Measurements from ENCODE around the gene DMRT2. TPM values are rescaled to one million over a fixed set of nuclear protein-coding genes. Genes with fewer than 3 reads are reported as not detected.
A peak's percentile ranks its signal among the peaks of the same experiment; 100 is the strongest.

DMRT2 gene
- total and polyA plus RNA-seq, 4 donors = 1.7 to 3.9 (median 2.6) TPM

DNA sequence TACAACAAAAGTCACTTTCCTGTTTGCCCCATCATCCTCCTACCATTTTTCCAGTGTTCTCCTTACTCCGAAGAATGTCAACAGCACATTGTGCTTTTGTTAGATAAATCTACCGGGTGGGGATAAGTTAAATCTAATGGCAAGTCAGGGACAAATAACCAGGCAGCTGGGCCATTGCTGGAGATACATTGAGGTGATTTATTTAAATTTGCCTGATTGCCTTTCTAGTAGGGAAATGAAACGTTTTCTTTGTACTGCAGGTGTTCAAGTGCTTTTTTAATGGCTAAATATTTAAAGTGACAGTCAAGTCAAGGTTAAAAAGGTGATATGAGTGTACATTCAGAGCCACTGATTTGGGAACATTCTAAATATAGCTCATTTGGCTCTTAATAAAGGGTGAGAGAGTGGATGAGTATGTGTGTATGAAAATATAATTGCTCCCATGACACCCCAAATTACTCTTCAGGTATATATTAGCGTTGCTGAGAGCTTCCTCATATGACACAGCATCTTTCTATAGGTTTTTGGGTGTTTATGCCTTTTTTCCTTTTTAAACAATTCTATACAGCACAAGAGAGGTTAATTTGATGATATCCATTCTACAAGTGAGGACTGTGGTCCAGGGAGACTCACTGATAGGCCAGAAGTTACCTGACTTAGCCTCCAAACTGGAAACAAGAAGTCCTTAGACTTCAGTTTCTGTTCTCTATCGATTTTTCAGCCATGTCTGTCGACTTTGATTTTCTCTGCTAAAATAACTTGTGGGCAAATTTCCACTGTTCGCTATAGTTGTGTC is 51.9 kb downstream of the DMRT2 start:
- Histone ChIP-seq H3K9me3 (ENCODE audit: control insufficient read depth, insufficient read depth, low read length) (no peaks in the 10 kb centered on the region), H3K4me1 (ENCODE audit: control insufficient read depth, insufficient read depth, low read length) (no peaks in the 10 kb centered on the region)
- 13% methylated on average over 2 of the region's 7 CpGs for WGBS (ENCODE audit: insufficient coverage)

GRCh38 chr9:1102642-1102970 is 52.4 kb downstream of the DMRT2 start:
- H3K27ac ChIP-seq (ENCODE audit: low read depth, low read length) = no peak overlapping the region
- H3K27me3 ChIP-seq (ENCODE audit: control insufficient read depth, insufficient read depth, low read length) = no peaks in the 10 kb centered on the region
- H3K4me3 ChIP-seq (ENCODE audit: low read depth, low read length) = no peak overlapping the region
- WGBS (ENCODE audit: insufficient coverage) = no CpG with 5 or more reads among the region's 2 CpGs
- H3K4me1 ChIP-seq (ENCODE audit: control insufficient read depth, insufficient read depth, low read length) = no peaks in the 10 kb centered on the region
- DNase-seq (ENCODE audit: low read depth in 4 of 6, low spot score in 6 of 6) = peak in 1 of 6 donors; percentile 53
- H3K36me3 ChIP-seq (ENCODE audit: control insufficient read depth, insufficient read depth, low read length) = no peaks in the 10 kb centered on the region
- H3K9me3 ChIP-seq (ENCODE audit: control insufficient read depth, insufficient read depth, low read length) = no peaks in the 10 kb centered on the region

More for the DNA sequence above, 51.9 kb downstream of the DMRT2 start:
- no peaks in the 10 kb centered on the region for H3K27me3 ChIP-seq (ENCODE audit: control insufficient read depth, insufficient read depth, low read length)
- no peak overlapping the region for H3K27ac ChIP-seq (ENCODE audit: low read depth, low read length)
- H3K4me3 ChIP-seq (ENCODE audit: low read depth, low read length) = no peak overlapping the region
- peak in 1 of 6 donors; percentile 71 for DNase-seq (ENCODE audit: low read depth in 4 of 6, low spot score in 6 of 6)
- H3K36me3 ChIP-seq (ENCODE audit: control insufficient read depth, insufficient read depth, low read length) = no peaks in the 10 kb centered on the region

Small RNA genes within 50 kb of the gene (small RNA-seq; reads per million reads assigned to genes)
- gene RNU6-1073P (ENCODE audit: low replicate concordance) = not detected

Other genes with a start within 250 kb of the DMRT2 start
- gene DMRT1, start 208.7 kb upstream of the DMRT2 start, total RNA-seq = under 1 TPM in 1 of 2 donors, not detected in 1; 0.11 TPM
- gene DMRT1, start 208.7 kb upstream of the DMRT2 start, polyA plus RNA-seq (ENCODE audit: insufficient read length in 2 of 2) = under 1 TPM in 1 of 2 donors, not detected in 1; 0.14 TPM
- under 1 TPM; 0.30 to 0.72 TPM for gene DMRT3, start 73.7 kb upstream of the DMRT2 start, total RNA-seq
- 1 to 10 TPM in 1 of 2 donors, under 1 TPM in 1; 0.72 to 1.0 TPM for gene DMRT3, start 73.7 kb upstream of the DMRT2 start, polyA plus RNA-seq (ENCODE audit: insufficient read length in 2 of 2)